ENCODE results near the gene RNF144A. TPM values are rescaled to one million over a fixed set of nuclear protein-coding genes. Genes with fewer than 3 reads are reported as not detected.

RNF144A gene
- total and polyA plus RNA-seq, 8 donors: 1.4 to 71.4 (median 5.6) TPM

- intact Hi-C loops (cut with DNase I; ENCODE audit: low total_unique reads): no loop called here
- 82 to 97% (median 91%) methylated on average over 12 of the region's 12 CpGs for WGBS, 5 donors
- H3K4me1 ChIP-seq: peaks cover 5 to 49% (median 20%) of the 10 kb centered on the region in 4 donors
- TF ChIP-seq POLR2AphosphoS5 (IDR thresholded peaks at IDR 0.05) (no peak), POLR2A (IDR thresholded peaks at IDR 0.05) (no peak), EP300 (IDR thresholded peaks at IDR 0.05) (no peak), CTCF (IDR thresholded peaks at IDR 0.05) (no peak)
- no peaks in the 10 kb centered on the region for H3K9me3 ChIP-seq
- H3K27ac ChIP-seq: no peak overlapping the region
- no peak for DNase-seq
- H3K27me3 ChIP-seq: no peaks in the 10 kb centered on the region
- peaks cover 0 to 16% (median 7%) of the 10 kb centered on the region in 4 donors for H3K36me3 ChIP-seq
- no peak overlapping the region for H3K4me3 ChIP-seq
These were observed 101.1 kb downstream of the RNF144A start for GRCh38 chr2:7018282-7018701.

GRCh38 chr2:7018767-7019166 lies 101.6 kb downstream of the RNF144A start:
- Histone ChIP-seq H3K9me3 (no peaks in the 10 kb centered on the region), H3K4me1 (peaks cover 10 to 52% (median 24%) of the 10 kb centered on the region in 4 donors), H3K4me3 (no peak overlapping the region), H3K27me3 (no peaks in the 10 kb centered on the region), H3K36me3 (peaks cover 0 to 16% (median 7%) of the 10 kb centered on the region in 4 donors), H3K27ac (no peak overlapping the region)
- intact Hi-C loops (cut with DNase I; ENCODE audit: low total_unique reads): no loop called here
- 72 to 93% (median 78%) methylated on average over 5 of the region's 5 CpGs for WGBS, 5 donors
- TF ChIP-seq POLR2A (IDR thresholded peaks at IDR 0.05): no peak
- TF ChIP-seq POLR2AphosphoS5 (IDR thresholded peaks at IDR 0.05): no peak
- TF ChIP-seq EP300 (IDR thresholded peaks at IDR 0.05): no peak
- TF ChIP-seq CTCF (IDR thresholded peaks at IDR 0.05): no peak
- no peak for DNase-seq

GRCh38 chr2:7019191-7019590 lies 102.0 kb downstream of the RNF144A start:
- Histone ChIP-seq H3K36me3 (peaks cover 0 to 18% (median 9%) of the 10 kb centered on the region in 4 donors), H3K27me3 (no peaks in the 10 kb centered on the region), H3K4me1 (peaks cover 11 to 52% (median 26%) of the 10 kb centered on the region in 4 donors), H3K4me3 (no peak overlapping the region), H3K27ac (no peak overlapping the region), H3K9me3 (no peaks in the 10 kb centered on the region)
- 91 to 98% (median 94%) methylated on average over 10 to 17 of the region's 17 CpGs for WGBS, 5 donors
- TF ChIP-seq CTCF (IDR thresholded peaks at IDR 0.05): no peak
- no peak for TF ChIP-seq EP300 (IDR thresholded peaks at IDR 0.05)
- no peak for TF ChIP-seq POLR2AphosphoS5 (IDR thresholded peaks at IDR 0.05)
- TF ChIP-seq POLR2A (IDR thresholded peaks at IDR 0.05): no peak
- no peak for DNase-seq
- intact Hi-C loops (cut with DNase I; ENCODE audit: low total_unique reads): no loop called here

GRCh38 chr2:7020059-7020458 lies 102.8 kb downstream of the RNF144A start:
- 89 to 100% (median 97%) methylated on average over 6 of the region's 6 CpGs for whole genome bisulfite sequencing, 5 donors
- intact Hi-C loops (cut with DNase I; ENCODE audit: low total_unique reads): no loop called here

More at GRCh38 chr2:7020059-7020458, 102.8 kb downstream of the RNF144A start:
- Histone ChIP-seq H3K4me3 (no peak overlapping the region), H3K36me3 (peaks cover 0 to 27% (median 15%) of the 10 kb centered on the region in 4 donors), H3K4me1 (peaks cover 11 to 47% (median 27%) of the 10 kb centered on the region in 4 donors), H3K27ac (no peak overlapping the region), H3K27me3 (no peaks in the 10 kb centered on the region), H3K9me3 (no peaks in the 10 kb centered on the region)
- DNase-seq: no peak
- TF ChIP-seq POLR2AphosphoS5 (IDR thresholded peaks at IDR 0.05): no peak
- no peak for TF ChIP-seq CTCF (IDR thresholded peaks at IDR 0.05)
- TF ChIP-seq EP300 (IDR thresholded peaks at IDR 0.05): no peak
- no peak for TF ChIP-seq POLR2A (IDR thresholded peaks at IDR 0.05)

Measured in stomach (tissue), 9 donors.